GM12875 (cell line): ENCODE results near the gene PPP3R1.

Experiments
- H3K4me3 ChIP-seq: one replicate; pipeline ENCODE4 v1.5.1; 2011; ENCODE audit warnings: low read depth, low read length, control low read depth
- CTCF ChIP-seq: IDR thresholded peaks from 2 replicates; pipeline ENCODE4 v1.5.1; 2011; ENCODE audit warnings: low read depth, mild to moderate bottlenecking, control low read depth, inconsistent platforms, low read length, moderate library complexity, borderline replicate concordance; ENCODE audit not compliant: insufficient read depth

Gene PPP3R1

GRCh38 chr2:68236876-68237275 is 15.5 kb downstream of the PPP3R1 start:
- H3K4me3 ChIP-seq = no peak overlapping the region
- TF ChIP-seq CTCF = no peak

GRCh38 chr2:68236103-68236734 is 16.1 kb downstream of the PPP3R1 start:
- TF ChIP-seq CTCF = no peak
- no peak overlapping the region for H3K4me3 ChIP-seq

- no peak overlapping the region for H3K4me3 ChIP-seq
- no peak for TF ChIP-seq CTCF
Measured at GRCh38 chr2:68235090-68235489, 17.2 kb downstream of the PPP3R1 start.

- TF ChIP-seq CTCF = no peak
Measured at GRCh38 chr2:68234405-68234804, 17.9 kb downstream of the PPP3R1 start.

DNA sequence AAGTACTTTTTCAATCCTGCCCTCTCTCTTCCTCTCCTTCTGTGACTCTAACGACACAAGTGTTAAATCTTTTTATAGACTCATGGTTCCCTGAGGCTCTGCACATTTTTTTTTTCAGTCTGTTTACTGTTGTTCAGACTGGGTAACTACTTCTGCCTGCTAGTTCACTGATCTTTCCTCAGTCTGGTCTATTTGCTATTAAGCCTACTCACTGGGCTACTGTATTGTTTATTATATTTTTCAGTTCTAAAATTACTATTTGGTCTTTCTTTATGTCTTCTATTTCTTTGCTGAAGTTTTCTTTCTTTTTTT is 21.3 kb downstream of the PPP3R1 start:
- no peak for TF ChIP-seq CTCF
- H3K4me3 ChIP-seq = no peak overlapping the region

More at GRCh38 chr2:68234405-68234804, 17.9 kb downstream of the PPP3R1 start:
- H3K4me3 ChIP-seq = no peak overlapping the region

- H3K4me3 ChIP-seq = no peak overlapping the region
- no peak for TF ChIP-seq CTCF
Measured at GRCh38 chr2:68230241-68231060, 21.9 kb downstream of the PPP3R1 start.

GRCh38 chr2:68226794-68227193 is 25.5 kb downstream of the PPP3R1 start:
- no peak for TF ChIP-seq CTCF
- no peak overlapping the region for H3K4me3 ChIP-seq
